AG04450 (cell line): Measurements from ENCODE around the gene LLGL2. TPM values are rescaled to one million over a fixed set of nuclear protein-coding genes. Genes with fewer than 3 reads are reported as not detected.
"Not testable (repeated sequence)": the region's sequence is repeated elsewhere in the genome, so short reads cannot be mapped to it uniquely, and the experiment has no call there.

Source experiments
- CTCF ChIA-PET: fragments of 300-600, 350-600 bp; formaldehyde crosslinking; extraction: SDS; loops from one replicate; lab custom pipeline; 2022; ENCODE audit warnings: antibody characterized with exemption, inconsistent platforms; lab: Charles Lee
- POLR2A ChIA-PET: fragments of 350-600 bp; formaldehyde crosslinking; extraction: SDS; loops from one replicate; lab custom pipeline; 2021; ENCODE audit warnings: antibody characterized with exemption, inconsistent platforms; lab: Yijun Ruan, JAX
- DNase-seq: peaks from one replicate; pipeline ENCODE4 v3.0.0-alpha.2; 2011; ENCODE audit warnings: low read depth, low spot score
- H3K27ac ChIP-seq: one replicate; pipeline ENCODE4 v1.5.1; 2012; ENCODE audit warnings: low read depth, low read length, control low read depth
- H3K27me3 ChIP-seq: one replicate; pipeline ENCODE4 v1.6.0; 2012; ENCODE audit warnings: low read length; ENCODE audit not compliant: control insufficient read depth, insufficient read depth
- H3K4me3 ChIP-seq: 2 replicates; pipeline ENCODE4 v1.5.1; 2011; ENCODE audit warnings: mild to moderate bottlenecking, low read depth, low read length, control low read depth
- H3K9me3 ChIP-seq: 2 replicates; pipeline ENCODE4 v1.5.1; 2012; ENCODE audit warnings: low read length; ENCODE audit not compliant: control insufficient read depth, insufficient read depth
- CTCF ChIP-seq: IDR thresholded peaks from 2 replicates; pipeline ENCODE4 v1.5.1; 2011; ENCODE audit warnings: low read depth, low read length, control low read depth, inconsistent platforms
- polyA minus RNA-seq: library from RNA; depleted of rRNA, polyadenylated mRNA; stranded (reverse); fragments of >200 nt; gene quantifications from 2 replicates; pipeline ENCODE4 v1.2.3, GENCODE V29; 2011; rRNA and poly(A)+ RNA removed
- polyA plus RNA-seq: library from polyadenylated mRNA; depleted of rRNA; stranded (reverse); fragments of >200 nt; gene quantifications from 2 replicates; pipeline ENCODE4 v1.2.3, GENCODE V29; 2011; rRNA removed

The LLGL2 gene
- 0.19 and 0.24 TPM in 2 replicates for polyA plus RNA-seq
- 0.69 TPM in 1 of 2 replicates, not detected in the other for polyA minus RNA-seq

- ChIA-PET POLR2A (interaction anchor here (0.6 to 1.0 kb wide), 2 partner anchors 9 to 63 kb away, joined by 4 read pairs; partner anchors contain the start of gene TSEN54), CTCF (interaction anchor here (0.6 kb wide), 2 partner anchors 145 to 1099 kb away, joined by 4 to 5 read pairs; no protein-coding TSS in a partner anchor)
- peak within 1 kb of the TSS; percentile 49 for H3K4me3 ChIP-seq
- DNase-seq: no peak
- TF ChIP-seq CTCF: 0 out of 2 replicates have a peak, but pooled peaks have one; percentile 16
- peaks cover 16% of the 10 kb centered on the region for H3K27me3 ChIP-seq
- no peak within 1 kb of the TSS for H3K27ac ChIP-seq
- H3K9me3 ChIP-seq: no peaks in the 10 kb centered on the region; the same call in 1 of the 2 replicates
Measured at GRCh38 chr17:75524970-75525805, at the start of gene LLGL2. LLGL2 (plus strand) TSS chr17:75525697; CDS start chr17:75543427, 17,730 bp downstream.

GRCh38 chr17:75475851-75476250, 49.6 kb upstream of the LLGL2 start:
- ChIA-PET CTCF (interaction anchor here (0.5 to 0.6 kb wide), 2 partner anchors 69 to 85 kb away, joined by 6 read pairs; no protein-coding TSS in a partner anchor), POLR2A (interaction anchor here (0.8 kb wide), 1 partner anchor 20 kb away, joined by 3 read pairs; the partner anchor contains the start of gene TMEM94)
- no peak overlapping the region for H3K4me3 ChIP-seq
- H3K9me3 ChIP-seq: no peaks in the 10 kb centered on the region
- H3K27me3 ChIP-seq: no peaks in the 10 kb centered on the region
- no peak overlapping the region for H3K27ac ChIP-seq
- no peak for DNase-seq
- TF ChIP-seq CTCF: no peak

GRCh38 chr17:75476271-75476671, 49.2 kb upstream of the LLGL2 start:
- H3K27ac ChIP-seq: no peak overlapping the region
- ChIA-PET POLR2A (interaction anchor here (0.8 kb wide), 1 partner anchor 20 kb away, joined by 3 read pairs; the partner anchor contains the start of gene TMEM94), CTCF (interaction anchor here (0.6 kb wide), 1 partner anchor 69 kb away, joined by 6 read pairs; no protein-coding TSS in a partner anchor)
- no peaks in the 10 kb centered on the region for H3K27me3 ChIP-seq
- no peak overlapping the region for H3K4me3 ChIP-seq
- no peaks in the 10 kb centered on the region for H3K9me3 ChIP-seq
- TF ChIP-seq CTCF: no peak
- peak; percentile 10 for DNase-seq

GRCh38 chr17:75476752-75477489, 48.6 kb upstream of the LLGL2 start:
- Histone ChIP-seq H3K4me3 (no peak overlapping the region), H3K27me3 (no peaks in the 10 kb centered on the region), H3K9me3 (no peaks in the 10 kb centered on the region), H3K27ac (no peak overlapping the region)
- TF ChIP-seq CTCF: no peak
- DNase-seq: no peak
- ChIA-PET POLR2A (no interaction called here), CTCF (interaction anchor here (0.8 to 1.2 kb wide), 2 partner anchors 40 to 156 kb away, joined by 3 read pairs; partner anchors contain the start of genes SMIM5 and TSEN54)

- CTCF ChIA-PET: interaction anchor here (0.9 to 1.2 kb wide), 2 partner anchors 39 to 156 kb away, joined by 3 to 7 read pairs; partner anchors contain the start of genes SMIM5 and TSEN54
Measured at GRCh38 chr17:75477490-75477862, 48.0 kb upstream of the LLGL2 start.

More at GRCh38 chr17:75477490-75477862, 48.0 kb upstream of the LLGL2 start:
- H3K4me3 ChIP-seq, H3K9me3 ChIP-seq, DNase-seq, H3K27me3 ChIP-seq, H3K27ac ChIP-seq, POLR2A ChIA-PET: not testable (repeated sequence)
